ENCODE measurements around the gene FCSK.

Gene FCSK

GRCh38 chr16:70457446-70458166 is 3.2 kb downstream of the FCSK start:
- no peak for DNase-seq

GRCh38 chr16:70460737-70461261 is 6.4 kb downstream of the FCSK start:
- DNase-seq: no peak

DNA sequence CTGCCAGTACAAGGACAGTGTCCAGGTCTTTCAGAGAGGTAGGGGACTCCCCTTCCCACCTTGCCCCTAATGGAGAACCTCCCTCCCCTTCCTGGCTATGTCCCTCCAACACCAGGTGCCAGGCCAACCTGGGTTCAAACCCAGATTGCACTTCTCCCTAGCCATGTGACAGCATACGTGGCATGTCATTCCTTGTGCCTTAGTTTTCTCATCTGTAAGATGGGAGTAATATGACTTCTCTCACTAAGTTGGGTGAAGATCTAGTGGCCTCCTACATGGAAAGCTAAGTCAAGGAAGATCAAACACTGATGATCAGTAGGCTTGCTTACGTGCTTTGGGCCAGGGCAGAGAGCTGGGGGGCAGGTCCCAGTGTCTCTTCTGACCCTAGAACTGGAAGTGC is 8.8 kb downstream of the FCSK start:
- no peak for DNase-seq

- DNase-seq: no peak
Measured at GRCh38 chr16:70465999-70466804, 11.8 kb downstream of the FCSK start.

- no peak for DNase-seq
Measured at GRCh38 chr16:70466805-70467076, 12.3 kb downstream of the FCSK start.

GRCh38 chr16:70467113-70467512 is 12.7 kb downstream of the FCSK start:
- DNase-seq: no peak

- no peak for DNase-seq
Measured at GRCh38 chr16:70467608-70468007, 13.2 kb downstream of the FCSK start.

DNA sequence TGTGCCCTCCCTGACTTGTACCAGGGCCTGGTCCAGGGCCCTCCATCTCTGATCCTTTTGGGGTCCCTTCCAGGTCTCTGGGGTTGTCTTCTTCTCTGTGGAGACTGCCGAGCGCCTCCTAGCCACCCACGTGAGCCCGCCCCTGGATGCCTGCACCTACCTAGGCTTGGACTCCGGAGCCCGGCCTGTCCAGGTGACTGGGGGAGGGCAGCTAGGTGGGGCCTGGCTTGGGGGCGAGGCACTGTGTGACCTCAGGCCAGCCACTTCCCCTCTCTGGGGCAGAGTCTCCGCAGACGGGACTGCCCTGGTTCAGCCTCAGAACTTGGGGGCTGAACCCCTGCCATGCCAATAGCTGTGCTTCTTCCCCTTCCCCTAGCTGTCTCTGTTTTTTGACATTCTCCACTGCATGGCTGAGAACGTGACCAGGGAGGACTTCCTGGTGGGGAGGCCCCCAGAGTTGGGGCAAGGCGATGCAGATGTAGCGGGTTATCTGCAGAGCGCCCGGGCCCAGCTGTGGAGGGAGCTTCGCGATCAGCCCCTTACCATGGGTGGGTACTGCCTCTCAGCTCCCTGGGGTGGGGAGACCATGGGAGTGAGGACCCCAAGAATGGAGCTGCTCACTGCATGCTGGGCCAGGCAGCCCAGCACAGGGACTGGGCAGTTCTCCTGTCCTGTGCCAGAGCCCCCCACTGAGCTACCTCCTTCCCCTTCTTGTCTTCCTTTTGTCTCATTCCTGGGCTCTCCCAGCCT is 14.6 kb downstream of the FCSK start:
- no peak for DNase-seq

DNA sequence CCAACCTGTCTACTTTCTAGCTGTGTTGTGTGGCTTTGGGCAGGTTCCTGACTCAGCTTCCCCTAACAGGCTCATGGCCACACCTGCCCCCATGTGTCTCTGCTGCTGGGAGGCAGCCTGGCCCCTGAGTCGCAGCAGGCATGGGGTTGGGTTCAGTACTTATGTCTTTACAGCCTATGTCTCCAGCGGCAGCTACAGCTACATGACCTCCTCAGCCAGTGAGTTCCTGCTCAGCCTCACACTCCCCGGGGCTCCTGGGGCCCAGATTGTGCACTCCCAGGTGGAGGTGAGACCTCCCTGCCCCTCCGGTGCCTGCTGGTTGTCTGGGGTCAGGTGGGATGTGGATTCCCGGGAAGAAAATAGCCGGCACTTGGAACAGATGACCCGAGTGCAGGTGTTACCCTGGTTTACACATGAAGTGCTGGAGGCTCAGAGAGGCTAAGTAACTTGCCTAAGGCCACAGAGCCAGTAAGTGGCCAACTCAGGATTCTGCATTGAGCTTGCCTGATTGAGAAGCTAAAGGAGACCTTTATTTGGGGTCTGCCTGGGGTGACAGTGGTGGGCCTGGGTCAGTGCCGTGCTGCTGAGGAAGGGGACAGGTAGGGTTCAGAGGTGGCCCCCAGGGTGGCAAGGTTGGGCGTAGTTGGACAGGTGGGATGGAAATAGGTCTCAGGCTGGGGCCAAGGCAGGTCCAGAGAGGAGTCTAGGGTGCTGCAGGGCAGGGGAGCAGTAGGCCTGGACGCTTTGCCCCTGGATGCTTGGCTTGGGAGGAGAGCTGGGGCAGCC is 15.9 kb downstream of the FCSK start:
- no peak for DNase-seq

- DNase-seq: peak; percentile 14
Measured at GRCh38 chr16:70470927-70471341, 16.5 kb downstream of the FCSK start.

DNA sequence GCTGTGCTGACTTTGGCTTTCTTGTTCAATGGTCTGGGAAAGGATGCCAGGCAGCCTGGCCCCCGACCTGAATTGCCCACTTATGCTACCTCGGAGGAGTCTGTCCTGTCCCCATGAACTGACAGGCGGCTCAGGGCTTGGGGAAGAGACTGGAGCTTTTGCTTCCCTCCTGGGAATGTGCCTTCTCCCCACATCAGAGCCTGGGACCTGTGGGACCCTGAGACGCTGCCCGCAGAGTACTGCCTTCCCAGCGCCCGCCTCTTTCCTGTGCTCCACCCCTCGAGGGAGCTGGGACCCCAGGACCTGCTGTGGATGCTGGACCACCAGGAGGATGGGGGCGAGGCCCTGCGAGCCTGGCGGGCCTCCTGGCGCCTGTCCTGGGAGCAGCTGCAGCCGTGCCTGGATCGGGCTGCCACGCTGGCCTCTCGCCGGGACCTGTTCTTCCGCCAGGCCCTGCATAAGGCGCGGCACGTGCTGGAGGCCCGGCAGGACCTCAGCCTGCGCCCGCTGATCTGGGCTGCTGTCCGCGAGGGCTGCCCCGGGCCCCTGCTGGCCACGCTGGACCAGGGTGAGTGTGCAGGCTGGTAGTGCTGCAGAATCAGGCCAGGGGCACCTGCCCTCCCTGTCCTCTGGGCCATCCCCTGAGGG is 18.5 kb downstream of the FCSK start:
- DNase-seq: no peak

DNA sequence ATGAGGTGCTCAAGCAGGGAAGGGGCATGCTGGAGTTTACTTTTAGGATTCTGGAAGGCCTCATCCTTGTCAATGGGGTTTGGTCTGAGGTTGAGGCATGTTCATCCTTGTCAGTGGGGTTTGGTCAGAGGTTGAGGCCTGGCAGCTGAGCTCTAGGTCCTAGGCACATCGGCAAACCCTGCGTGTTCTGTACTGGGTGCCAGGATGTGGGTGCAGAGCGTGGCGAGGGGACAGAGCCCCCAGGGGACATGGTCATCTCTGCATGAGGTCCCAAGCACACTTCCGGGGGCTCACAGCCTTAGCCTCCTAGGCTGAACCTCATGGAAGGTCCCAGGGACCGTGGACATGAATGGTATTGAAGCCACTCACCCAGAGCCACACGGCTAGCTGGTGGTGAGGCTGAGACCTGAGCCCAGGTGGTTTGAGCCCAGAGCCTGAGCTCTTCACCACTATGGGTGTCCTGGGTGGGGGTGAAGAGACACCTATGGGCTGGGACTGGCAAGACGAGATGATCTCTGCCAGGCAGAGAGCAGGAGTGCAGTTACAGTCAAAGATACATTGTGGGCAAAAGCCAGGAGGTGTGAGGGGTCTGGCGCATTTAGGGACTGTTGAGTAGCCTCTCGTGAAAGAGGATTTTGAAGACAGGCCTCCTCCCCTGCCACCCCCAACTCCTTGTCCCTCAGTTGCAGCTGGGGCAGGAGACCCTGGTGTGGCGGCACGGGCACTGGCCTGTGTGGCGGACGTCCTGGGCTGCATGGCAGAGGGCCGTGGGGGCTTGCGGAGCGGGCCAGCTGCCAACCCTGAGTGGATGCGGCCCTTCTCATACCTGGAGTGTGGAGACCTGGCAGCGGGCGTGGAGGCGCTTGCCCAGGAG is 19.3 kb downstream of the FCSK start:
- no peak for DNase-seq

GRCh38 chr16:70474320-70475053 is 20.1 kb downstream of the FCSK start:
- DNase-seq: no peak

DNA sequence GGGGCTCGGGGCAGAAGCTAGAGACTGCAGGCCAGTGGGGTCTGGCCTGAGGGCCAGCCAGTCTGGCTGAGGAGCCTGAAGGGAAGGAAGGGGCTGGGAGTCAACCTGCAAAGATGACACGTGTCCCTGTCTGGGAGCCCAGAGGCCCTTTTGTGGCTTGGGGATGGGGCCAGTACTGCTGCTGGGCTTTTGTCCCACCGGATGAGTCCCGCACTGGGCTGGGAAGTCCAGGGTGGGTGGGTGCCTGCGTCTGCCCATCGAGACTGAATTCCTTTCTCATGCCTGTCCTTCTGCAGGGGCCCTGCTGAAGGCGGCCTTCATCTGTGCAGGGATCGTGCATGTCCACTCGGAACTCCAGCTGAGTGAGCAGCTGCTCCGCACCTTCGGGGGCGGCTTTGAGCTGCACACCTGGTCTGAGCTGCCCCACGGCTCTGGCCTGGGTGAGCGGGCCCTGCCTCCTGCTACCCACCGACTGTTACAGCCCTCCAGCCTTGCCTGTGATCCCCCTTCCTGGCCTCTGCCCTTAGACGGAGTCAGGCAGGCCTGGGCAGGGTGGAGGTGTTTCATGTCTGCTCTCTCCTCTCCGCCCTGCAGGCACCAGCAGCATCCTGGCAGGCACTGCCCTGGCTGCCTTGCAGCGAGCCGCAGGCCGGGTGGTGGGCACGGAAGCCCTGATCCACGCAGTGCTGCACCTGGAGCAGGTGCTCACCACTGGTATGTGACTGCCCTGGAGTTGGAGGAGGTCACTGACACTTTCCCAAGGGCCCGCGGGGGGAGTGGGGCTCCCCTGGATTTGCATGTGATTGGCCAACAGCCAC is 20.9 kb downstream of the FCSK start:
- no peak for DNase-seq

- DNase-seq: peak; percentile 82
Measured at GRCh38 chr16:70476272-70477020, 22.1 kb downstream of the FCSK start.

GRCh38 chr16:70478169-70478568 is 23.8 kb downstream of the FCSK start:
- no peak for DNase-seq

DNA sequence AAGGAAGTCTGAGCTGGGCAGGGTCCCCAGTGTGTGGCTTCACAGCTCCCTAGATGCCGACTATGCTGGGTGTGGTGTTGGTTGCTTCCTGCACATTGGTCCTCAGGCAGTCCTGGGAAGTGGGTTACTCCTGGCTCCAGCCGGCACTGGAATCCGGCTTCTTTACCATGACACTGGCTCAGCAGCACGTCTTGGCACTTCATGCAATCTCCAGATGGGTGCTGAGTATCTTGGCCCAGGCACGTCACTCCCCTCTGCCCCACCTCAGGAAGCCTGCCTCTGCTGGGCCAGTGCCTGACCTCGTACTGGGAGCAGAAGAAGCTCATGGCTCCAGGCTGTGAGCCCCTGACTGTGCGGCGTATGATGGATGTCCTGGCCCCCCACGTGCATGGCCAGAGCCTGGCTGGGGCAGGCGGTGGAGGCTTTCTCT is 24.5 kb downstream of the FCSK start:
- DNase-seq: no peak

Measured in fibroblast of upper back skin (primary cell).